CD4-positive, alpha-beta T cell treated with Interleukin-2 at 100 ng/mL for 4 hours (primary cell): ENCODE measurements around the gene MAML3.
A peak's percentile ranks its signal among the peaks of the same experiment; 100 is the strongest.

ENCODE experiments used
- DNase-seq: peaks from one replicate; pipeline ENCODE4 v3.0.0-alpha.2; 2020; ENCODE audit warnings: low spot score

The MAML3 gene

DNA sequence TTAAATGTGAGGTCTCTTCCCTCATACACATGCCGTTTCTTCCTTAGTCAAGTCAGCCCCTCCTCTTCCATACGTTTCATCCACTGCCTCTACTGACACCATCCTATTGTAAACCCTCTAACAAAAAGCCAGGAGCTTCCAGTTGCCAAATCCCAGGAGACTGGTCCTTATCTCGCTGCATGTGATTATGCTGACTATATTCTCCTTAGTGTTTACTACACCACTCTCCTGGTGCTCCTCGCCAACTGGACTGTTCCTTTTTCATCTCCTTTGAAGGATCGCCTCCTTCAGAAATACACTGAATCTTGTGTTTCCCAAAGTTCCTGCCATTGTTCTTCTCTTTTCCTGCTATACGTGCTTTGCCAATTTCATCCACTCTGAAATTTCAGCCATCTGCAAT is 27.7 kb downstream of the MAML3 start:
- no peak for DNase-seq

DNA sequence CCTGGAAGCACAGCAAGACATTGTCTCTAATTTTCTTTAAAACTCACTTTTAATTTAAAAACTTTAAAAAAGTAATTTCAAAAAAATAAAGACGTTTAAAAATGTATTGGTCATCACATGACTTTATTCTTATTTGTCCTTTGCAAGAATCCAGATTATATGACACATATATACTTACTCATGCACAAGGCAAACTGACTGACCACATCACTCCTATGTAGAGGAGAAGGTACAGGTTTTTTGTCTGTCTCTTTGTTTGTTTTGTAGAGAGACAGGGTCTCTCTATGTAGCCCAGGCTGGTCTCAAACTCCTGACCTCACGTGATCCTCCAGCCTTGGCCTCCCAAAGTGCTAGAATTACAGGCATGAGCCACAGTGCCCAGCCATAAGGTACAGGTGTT is 28.6 kb downstream of the MAML3 start:
- DNase-seq: no peak

DNA sequence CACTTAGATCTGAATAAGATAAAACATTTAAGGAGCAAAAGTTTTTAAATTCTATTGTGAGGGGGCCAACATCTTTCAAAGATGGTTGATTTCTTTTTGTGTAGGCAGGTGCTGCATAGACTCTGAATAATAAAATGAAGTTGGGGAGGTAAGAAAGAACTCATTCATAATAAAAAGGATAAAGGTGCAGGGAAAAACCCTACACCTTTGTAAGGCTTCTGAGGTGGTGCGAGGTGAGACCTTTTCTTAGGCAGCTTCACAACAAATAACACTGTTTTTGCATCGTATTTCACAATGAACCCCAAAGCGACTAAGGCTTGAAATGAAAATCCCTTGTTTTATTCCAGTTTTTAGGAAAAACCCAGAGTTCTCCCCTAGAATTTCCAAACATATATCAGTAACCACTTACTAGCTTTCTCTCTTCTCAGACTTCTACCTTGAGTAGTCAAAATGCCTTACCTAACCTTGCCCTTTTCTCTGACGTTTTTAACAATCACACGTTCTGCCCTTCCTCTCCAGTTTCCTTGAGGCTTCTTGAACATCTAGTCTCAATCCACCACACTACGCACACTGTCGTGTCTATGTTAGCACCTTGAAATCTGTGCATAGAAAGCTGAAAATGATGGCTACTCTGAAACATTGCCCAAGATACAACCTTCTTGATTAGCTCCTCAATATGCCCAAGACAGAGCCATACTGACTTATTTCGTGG is 30.2 kb downstream of the MAML3 start:
- no peak for DNase-seq

DNA sequence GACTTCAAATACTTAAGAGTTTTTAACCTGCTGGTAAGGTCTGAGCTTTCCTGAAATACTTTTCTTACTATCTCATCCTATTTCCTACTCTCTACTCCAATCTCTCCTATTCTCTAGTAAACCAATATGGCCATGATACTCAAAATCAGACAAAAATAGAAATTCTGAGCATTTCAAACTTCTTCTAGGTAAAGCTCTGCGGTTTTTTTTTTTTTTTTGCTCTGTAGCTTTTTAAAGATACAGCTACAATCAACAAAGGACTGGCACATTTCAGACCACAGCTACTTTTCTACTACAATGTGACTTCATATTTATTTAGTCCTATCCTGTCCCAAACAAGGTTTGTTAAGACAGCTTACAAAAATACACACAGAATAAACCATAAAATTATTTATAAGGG is 31.1 kb downstream of the MAML3 start:
- DNase-seq: no peak

DNA sequence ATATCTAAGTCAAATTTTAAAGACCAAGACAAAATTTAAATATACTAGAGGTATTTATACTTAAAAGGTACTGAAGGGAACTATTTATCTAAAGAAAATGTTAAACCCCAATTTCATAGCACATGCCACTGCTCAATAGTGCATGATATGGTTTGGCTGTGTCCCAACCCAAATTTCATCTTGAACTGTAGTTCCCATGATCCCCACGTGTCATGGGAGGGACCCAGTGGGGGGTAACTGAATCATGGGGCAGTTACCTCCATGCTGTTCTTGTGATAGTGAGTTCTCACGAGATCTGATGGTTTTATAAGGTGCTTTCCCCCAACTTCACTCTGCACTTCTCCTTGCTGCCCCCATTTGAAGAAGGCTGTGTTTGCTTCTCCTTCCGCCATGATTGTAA is 32.3 kb downstream of the MAML3 start:
- no peak for DNase-seq

DNA sequence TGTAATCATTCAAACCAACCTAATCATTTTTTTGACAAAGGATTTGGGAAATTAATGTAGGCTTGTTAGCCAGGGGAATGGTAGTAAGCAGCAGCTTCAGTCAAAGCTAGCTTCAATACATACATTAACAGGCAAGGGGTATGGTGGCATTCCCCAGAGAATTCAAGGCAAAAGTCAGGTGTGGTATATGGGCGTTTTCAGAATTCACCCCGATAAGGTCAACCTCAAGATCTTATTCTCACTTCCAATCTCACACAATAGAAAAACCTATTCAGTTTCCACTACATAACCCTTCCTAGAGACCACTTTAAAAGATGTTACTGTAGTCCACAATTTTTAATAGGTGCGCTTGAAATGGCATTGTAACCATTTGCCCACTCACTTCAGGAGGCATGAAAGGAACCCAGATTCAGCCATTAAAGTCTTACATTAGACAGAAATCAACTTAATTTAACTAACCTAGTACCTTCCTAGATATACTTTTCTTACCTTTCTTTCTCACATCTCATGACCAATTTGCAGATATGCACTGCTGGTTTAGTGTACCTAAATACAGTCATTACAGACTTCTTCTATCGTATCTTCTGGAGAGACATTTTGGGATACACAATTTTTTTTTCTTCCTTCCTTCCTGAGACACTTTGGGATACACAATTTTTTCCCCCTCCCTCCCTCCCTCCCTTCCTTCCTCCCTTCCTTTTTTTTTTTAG is 34.9 kb downstream of the MAML3 start:
- no peak for DNase-seq

DNA sequence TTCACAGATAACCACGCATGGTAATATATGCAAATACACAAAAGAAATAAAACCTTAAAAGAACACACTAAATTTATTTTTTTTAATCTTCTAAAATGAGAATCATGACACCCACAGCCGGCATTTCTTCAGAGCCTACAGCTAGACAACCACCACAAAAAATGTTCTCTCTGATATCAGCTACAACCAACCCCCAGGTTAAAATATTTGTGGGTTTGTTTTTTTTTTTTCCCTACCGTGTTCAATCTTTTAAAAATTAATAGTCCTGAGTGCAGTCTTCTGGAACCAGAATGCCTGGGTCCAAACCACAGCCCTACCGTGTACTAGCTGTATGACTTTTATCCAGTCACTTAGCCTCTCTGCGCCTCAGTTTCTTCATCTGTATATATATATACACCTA is 36.0 kb downstream of the MAML3 start:
- no peak for DNase-seq

DNA sequence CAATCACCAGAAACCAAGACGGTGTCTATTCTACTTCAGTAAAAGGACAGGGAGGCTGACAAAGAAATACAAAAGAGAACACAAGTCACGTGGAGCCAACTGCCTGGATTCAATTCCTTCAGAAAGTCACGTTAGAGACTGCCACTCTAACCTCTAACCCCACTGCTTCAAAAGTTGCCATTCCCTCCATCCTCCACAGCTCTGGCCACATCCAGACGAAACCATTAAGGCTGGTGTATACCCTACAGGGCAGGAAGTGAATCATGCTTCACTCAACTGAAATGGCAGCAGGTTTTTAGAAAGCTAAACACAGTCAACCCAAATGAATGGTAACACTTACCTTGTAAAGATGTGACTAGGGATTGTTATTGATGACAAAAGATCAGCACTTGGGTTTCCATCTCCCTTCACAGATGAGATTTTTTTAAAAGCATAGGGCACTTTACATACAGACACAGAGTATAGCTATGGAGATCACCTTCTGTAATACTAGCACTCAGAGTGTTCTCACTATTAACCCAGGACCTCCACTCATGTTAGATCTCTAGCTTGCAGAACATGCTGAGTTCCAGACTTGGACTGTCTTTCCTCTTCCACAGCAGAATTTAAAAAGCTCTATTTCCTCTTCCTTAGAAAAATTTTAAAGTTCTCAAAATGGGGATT is 37.4 kb downstream of the MAML3 start:
- peak; percentile 26 for DNase-seq

DNA sequence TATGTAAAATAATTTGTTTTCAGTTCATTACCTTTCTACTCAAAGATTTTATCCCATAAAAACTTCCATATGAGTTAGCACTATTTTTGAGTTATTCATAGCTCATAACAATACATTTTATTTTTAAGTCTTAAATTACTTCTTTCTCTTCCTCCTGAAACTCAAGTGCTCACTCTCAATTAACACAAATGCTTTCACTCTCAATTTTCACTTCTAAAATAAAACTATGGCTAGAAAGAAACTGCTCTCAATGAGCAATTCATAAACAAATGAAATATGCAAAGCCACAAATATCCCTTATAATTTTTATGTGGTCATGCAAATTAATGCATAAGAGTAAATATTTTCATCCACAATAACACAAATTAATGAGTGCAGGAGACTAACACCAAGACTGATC is 38.8 kb downstream of the MAML3 start:
- no peak for DNase-seq

DNA sequence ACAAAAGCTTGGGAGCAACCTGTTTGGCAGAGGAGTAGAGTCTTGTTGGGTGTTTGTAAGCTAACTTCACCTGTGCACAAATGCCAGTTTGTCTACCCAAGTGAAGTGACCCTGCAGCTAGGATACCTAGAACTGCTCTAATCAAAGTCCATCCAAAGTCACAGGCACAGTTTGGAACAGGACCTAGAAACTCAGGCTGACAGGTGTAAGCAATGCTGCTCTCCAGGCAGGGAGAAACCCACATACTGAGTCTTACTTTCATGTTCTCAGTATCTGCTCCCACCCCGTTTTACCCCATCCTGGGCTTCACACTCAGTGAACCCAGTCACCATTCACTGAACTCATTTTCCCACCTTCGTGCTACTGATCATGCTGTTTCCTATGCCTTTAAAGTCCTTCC is 40.3 kb downstream of the MAML3 start:
- no peak for DNase-seq

DNA sequence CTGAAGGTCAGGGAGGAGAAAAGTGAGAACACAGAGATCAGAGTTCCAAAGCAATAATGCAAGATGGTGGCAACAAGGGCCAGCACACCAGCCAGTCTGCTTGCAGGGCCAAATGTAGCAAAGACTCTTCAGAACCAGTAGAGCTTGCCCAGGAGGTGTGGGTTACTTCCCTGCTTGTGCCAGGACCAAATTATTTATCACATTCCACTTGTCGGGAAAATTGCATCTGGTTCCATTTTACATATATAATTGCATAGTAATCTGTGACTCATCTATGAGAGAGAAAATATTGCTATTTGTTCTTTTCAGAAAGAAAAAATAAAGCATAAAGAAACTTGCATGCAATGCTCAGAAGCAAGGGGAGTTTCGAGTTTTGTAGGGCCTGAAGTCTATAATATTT is 41.4 kb downstream of the MAML3 start:
- DNase-seq: no peak

DNA sequence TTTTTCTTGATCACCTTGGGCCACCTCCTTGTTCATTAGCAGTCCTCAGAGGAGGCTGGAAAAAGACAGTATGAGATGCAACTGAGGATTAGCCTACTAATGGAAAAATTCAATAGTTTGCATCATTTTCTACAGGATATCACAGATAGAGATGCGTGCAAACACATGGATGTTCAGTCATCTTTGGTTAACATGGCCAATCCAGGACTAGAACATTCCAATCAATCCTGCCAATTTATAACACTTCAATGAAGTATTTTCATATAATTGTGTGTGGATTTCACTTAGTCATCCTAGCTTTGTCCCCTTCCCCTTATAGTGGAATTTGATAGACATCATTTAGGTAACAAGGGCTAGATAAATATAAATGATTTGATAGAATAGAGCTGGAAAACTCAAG is 42.7 kb downstream of the MAML3 start:
- DNase-seq: no peak

DNA sequence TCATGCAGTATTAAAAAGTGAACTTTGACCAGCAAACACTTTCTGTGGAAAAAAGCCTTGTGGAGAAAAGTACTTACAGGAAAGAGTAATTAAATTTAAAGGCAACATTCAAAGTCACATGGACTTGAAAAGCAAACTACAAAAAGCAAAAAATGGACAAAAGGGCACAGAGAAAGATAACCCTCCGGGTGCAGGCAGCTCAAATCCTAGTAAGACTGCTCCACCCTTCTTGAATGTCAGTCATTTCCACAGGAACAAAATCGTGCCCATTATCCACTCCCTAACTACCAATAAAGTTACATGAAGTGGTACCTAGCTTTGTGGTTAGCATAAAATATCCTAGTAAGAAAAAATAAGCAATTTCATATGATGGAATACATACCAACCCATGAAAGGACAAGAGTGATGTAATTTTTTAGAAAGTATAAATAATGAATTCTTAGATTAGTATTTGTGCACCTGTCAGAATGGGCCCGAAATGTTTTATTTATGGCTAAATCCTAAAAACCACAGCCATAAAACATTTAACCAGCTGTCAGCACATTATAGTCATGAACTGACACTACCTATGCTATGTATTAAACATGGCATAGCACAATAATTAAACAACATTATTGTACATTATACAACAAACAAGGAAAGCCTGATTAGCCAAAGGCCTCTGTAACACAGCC is 43.3 kb downstream of the MAML3 start:
- no peak for DNase-seq

DNA sequence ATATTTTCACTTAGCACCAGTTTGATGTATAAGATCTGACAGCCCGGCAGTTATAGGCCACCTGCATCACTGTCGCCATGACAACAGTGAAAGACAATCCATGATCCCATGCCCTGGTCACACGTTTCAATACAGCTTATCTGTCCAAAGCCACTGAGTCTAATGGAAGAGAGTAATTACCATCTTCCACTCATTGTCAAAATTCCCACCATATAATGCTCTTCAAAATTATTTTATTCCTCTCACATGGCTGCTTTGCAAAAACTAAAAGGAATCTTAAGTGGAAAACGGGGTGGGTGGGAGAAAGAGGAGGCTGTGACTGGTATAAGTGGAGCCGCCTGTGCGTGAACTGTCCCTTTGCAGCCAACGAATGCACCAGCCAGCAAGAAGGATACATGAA is 44.2 kb downstream of the MAML3 start:
- no peak for DNase-seq

DNA sequence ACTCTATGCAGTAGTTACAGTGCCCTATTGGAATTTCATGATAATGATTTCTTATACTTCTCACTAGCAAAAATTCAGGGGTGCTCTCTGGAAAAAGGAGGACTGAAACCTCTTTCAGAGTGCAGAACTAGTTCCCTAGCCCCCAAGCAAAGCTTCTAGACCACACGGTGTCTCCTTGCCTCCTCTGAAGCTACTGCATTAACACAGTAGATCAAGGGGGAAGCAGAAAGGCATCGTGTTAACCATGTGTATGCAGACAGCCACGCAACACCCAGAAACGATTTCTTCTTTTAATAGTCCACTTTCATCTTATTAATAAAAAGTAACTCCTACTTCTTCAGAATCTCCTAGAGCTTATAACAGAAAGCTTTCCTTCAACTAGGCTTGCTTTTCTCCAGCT is 44.7 kb downstream of the MAML3 start:
- DNase-seq: no peak

DNA sequence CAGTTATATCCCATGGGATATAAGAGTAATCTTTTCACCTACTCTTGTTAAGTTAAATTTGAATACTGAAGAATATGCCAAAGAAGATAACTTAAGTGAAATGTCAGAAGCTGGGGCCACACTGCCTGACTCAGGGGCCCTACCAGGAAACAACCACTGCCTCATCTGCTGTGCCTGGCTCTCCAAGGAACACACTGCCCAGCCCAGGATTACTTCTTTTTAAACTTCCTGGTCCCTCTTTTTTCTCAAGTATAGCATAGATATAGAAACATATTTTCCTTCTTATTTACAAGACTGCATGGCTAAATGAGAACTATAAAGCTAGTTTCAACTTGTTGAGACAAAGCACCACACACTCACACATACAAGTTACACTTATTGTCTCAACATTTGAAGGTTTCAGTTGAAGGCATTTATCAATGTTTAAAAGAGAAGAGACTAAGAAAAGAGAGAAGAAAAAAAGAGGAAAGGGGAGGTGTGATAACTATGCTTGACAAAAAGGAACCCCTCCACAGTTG is 45.2 kb downstream of the MAML3 start:
- no peak for DNase-seq

DNA sequence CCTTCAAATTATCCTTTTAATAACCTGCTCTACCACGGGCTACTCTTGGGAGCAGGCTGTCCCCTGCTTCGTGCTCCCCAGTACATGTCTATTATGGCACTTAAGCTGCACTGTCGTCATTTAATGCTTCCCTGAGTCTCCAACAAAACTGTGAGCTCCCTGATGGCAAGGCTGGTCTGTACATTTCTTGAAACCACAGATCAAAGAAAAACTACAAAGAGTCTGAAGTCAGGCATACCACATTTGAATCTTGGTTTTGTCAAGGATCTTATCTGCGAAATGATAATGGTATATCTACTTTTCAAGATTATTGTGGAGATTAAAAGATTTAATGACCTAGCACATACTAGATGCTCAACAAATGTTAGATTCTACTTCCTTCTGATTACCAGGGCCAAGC is 45.7 kb downstream of the MAML3 start:
- DNase-seq: no peak

DNA sequence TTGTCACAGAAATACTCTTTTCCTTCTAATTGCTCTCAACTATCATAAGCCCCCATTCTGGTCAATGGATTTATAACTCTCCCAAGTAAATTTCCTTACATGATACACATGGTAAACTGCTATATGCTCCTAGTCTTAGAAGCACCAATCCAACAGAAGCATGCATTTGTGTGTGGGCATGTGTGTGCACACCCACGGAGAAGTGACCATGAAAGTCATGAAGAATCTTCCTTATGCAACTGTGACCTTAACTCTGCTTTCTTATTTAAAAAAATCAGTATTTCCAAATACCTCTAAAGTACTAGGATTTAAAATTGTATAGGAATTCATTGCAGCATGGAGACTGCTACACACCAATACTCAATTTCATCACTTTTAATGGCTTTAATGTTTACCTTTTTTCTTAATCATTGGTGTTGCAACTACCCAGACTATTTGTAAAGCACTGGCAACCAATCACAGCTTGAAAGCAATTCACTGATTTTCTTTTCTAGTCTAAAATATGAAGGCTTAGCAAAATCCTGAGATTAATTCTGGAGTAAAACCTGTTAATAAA is 47.6 kb downstream of the MAML3 start:
- DNase-seq: no peak

DNA sequence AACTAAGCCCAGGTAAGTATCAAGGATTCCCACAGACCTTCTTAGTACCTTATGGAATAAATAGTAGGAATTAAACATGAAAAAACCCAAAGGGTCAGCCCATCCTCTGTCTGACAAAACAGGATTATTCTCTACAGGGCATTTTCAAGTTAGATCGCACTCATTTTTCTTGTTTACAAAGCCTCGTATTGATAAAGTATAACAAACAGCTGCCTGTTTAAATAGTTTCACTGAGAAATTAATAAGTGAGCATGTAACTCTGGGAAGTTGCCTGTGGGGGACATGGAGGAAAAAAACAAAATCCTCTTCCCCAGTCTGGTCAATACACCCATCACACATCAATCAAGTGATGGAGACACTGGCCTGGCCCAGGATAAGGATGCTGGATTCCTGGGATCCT is 48.5 kb downstream of the MAML3 start:
- DNase-seq: no peak

DNA sequence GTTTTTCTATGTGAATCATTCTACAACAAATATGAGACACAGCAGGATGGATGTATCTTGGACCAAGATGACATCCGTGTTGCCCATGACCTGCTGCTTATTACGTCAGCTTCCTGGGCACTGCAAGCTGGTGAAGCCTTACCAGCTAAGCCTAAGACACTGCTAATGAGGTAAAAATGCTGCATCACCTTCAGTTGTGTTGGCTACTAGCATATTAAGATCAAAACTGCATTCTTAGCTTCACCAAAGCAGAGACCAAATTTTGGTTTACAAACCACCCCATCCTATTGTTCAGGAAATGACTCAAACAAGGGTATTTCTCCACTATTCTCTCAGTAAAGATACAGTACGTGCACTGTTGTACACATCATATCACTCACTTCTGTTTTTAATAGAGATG is 50.3 kb downstream of the MAML3 start:
- DNase-seq: peak; percentile 51

DNA sequence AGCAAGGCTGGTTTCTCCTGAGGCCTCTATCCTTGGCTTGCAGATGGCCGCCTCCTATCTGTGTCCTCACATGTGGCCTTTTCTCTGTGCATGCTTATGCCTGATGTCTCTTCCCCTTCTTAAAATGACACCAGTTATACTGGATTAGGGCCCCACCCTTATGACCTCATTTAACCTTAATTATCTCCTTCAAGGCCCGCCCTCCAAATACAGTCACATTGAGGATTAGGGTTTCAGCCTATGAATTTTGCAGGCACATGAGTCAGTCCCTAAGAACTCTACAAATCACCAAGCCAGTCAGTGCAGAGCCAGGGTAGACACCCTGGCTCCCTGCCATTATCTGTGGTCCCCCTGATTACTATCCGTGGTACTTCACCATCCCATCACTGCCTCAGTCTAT is 51.6 kb downstream of the MAML3 start:
- DNase-seq: no peak

DNA sequence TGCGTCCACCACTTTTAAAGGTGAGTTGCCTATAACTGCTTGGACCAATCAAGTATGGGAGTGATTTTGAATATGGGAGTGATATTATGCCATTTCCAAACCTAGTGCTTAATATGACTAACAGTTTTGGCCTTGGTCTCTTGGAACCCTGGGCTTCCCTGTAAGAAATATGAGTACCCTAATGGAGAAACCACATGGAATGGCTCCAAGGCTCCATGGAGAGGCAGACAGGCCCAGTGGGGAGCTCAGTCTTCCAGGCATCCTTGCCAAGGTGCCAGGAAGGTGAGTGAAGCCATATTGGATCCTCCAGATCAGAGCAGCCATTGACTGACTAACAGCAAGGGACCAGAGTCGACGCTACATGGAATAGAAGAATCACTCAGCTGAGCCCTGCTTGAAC is 53.2 kb downstream of the MAML3 start:
- no peak for DNase-seq
